Central memory CD4-positive, alpha-beta T cell (primary cell): ENCODE results near the gene KCNMA1.

Source experiments
- DNase-seq: peaks from one replicate; pipeline ENCODE4 v3.0.0; 2022

KCNMA1 gene

GRCh38 chr10:77553966-77554365 lies 83.6 kb downstream of the KCNMA1 start:
- no peak for DNase-seq

GRCh38 chr10:77553311-77553710 lies 84.3 kb downstream of the KCNMA1 start:
- DNase-seq = no peak

- DNase-seq = no peak
Measured at GRCh38 chr10:77552252-77552651, 85.4 kb downstream of the KCNMA1 start.

GRCh38 chr10:77550378-77550777 lies 87.2 kb downstream of the KCNMA1 start:
- DNase-seq = no peak

- no peak for DNase-seq
Measured at GRCh38 chr10:77548671-77549070, 88.9 kb downstream of the KCNMA1 start.

DNA sequence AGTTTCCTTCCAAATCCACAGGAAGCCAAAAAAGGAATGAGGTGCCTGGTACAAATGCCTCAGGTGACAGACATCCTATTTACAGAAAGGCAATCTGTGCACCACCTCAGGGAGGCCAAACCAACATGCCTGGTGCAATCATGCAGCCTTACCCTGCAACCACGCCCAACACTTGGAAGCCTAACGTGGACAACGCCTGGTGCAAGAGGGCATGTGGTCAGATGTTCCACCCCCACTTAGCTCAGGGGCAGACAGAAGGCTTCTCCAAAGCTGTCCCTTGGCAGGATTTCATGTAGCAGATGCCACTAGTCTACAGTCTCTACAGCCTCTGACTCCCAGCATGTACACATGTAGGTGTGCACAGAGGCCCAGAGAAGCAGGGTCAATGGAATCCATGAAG lies 89.5 kb downstream of the KCNMA1 start:
- DNase-seq = no peak

- DNase-seq = no peak
Measured at GRCh38 chr10:77547307-77548050, 90.1 kb downstream of the KCNMA1 start.

DNA sequence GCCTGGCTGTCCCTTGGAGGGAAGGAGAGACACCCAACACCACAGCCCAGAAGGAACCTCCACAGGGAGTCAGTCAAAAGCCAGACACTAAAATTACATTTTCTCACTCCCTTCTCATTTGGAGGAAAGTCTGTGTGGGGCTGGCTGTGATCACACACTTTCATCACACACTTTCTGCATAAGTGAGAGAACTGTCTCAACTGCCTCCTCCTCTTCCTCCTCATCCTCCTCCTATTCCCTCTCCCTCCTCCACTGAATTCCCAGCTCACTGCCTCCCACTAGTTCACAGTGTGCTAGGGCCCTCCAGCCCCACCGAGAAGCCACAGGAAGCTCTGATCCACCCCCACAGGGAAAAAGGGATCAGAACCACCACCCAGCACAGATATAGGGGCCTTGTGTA lies 91.6 kb downstream of the KCNMA1 start:
- DNase-seq = no peak

DNA sequence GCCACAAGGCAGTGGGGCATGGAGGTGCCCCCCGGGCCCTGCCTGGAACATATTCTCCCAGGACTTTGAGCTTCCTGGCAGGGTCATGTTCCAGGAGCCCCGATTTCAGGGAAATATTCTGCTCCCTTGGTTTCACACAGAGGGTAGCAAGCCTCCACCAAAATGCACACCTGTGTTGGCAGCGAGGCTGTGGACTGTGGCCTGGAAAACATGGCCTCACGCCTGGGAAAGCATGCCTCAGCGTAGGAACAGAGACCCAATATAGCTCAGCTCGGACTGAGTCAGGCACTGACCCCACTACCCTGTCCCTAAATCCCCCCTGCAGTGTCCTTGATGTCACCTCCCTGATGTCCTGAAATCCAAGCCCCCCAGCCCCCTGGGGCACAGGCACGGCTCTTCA lies 92.0 kb downstream of the KCNMA1 start:
- DNase-seq = no peak

DNA sequence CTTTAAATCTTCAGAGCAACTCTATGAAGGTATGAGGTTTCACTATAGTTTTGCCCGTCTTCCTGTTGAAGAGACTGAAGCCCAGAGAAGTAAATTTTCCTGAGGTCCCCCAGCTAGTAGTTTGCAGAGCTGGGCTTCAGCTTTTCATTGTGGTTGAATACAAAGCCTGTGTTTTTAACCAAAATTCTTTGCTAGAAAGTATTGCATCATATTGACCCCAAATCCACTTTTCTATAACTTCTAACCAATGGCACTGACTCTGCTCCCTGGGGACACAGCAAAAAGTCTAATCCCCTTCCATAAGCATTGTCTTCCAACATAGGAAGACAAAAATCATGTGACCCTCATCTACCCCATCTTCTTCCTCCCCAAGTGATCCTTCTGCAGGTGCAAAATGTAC lies 93.0 kb downstream of the KCNMA1 start:
- no peak for DNase-seq

- no peak for DNase-seq
Measured at GRCh38 chr10:77542710-77543259, 94.8 kb downstream of the KCNMA1 start.

DNA sequence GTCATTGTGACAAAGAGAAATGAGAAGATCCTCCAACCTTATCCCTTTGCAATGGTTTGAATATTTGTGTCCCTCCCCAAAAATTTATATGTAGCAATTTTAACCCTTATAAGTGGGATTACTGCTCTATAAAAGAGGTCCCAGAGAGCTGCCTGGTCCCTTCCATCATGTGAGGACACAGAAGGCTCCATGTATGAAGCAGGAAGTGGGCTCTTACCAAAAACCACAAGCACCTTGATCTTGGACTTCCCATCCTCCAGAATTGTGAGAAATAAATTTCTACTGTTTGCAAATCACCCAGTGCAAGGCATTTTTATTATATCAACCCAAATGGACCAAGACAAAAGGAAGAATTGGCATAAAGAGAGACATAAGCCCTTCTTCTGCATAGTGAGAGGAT lies 95.7 kb downstream of the KCNMA1 start:
- DNase-seq = no peak

DNA sequence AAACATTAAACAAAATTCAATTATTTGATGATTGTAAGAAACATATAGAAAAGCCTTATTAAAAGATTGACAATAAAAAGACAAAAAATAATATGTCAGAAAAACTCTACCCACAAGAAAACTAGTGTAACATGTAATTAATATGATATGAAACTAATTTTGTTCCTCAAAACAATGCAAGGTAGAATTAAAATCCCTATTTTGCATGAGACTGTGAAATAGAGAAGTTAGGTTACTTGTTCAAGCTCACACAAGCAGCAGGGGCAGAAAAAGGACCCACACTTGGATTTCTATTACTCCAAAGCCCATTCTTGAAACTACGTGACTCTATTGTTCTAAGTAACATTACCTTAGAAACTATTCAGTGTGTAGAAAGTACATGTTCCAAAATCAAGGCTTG lies 96.4 kb downstream of the KCNMA1 start:
- no peak for DNase-seq

GRCh38 chr10:77539147-77539935 lies 98.3 kb downstream of the KCNMA1 start:
- no peak for DNase-seq

- no peak for DNase-seq
Measured at GRCh38 chr10:77537720-77538373, 99.8 kb downstream of the KCNMA1 start.

GRCh38 chr10:77537071-77537470 lies 100.5 kb downstream of the KCNMA1 start:
- DNase-seq = no peak

DNA sequence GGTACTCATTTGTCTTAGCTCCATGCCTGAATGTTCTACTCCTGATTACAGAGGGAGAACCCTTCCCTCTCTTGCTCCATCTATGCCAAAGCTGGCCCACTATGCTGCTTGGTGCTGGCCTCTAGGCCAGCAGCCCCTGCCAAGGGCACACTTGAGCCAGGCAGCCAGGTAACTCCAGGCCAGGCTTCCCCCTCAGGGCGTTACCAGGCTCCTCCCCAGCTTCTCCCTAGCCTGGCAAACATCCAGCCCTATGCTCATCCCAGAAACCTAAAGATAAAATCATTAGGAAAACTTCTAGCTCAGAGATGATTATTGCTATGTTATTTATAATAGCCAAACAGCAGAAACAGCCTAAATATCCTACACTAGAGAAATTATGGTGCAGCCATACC lies 103.7 kb downstream of the KCNMA1 start:
- DNase-seq = no peak

DNA sequence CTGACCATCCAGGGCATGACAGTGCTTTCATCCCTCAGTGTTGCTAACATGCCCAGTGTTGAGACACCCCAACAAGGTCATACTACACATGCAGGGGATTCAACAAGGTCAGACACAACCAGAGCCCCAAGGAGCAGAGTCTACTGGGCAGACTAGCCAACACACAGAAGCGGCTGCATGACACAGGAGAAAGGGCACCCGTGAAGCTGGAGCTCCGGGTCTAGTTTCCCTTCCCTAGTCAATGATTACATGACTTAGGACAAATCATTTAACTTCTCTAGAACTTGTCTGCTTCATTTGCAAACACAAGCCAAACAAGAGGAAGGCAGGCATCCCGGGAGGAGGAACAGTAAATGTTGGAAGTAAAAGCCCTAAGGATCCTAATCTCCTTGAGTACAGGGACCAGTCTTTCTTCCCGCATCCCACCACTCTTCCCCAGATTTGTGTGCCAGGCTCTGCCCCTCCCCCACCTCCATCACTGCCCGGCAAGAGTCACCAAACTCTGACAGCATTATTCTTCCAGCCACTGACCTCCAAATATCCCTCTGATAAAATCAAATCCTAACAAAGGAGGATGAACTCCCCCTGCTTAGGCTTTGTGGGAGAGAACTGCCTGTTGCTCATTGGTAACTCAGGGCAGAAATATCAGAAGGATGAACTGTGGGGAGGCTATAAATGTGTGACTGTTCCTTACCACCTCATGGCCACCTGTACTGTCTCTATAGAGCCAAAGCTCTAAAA lies 104.3 kb downstream of the KCNMA1 start:
- no peak for DNase-seq

DNA sequence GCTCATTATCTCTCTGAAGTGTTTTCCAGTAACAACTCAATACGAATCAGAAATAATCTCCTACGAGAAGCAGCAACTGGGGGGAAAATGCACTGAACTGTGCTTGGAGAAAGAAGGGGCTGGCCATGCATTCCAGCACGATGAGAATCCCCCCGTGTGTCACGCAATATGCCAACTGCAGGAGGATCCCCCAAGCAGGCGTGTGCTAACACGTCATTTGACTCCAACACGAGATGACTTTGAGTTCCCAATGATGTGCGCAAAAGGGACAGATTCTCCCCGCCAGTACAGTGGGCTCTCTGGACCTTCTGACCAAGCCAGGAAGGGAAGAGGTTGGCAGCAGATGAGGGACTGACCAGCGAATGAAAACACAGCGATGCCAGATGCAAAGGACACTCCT lies 105.5 kb downstream of the KCNMA1 start:
- no peak for DNase-seq

GRCh38 chr10:77531441-77532001 lies 106.1 kb downstream of the KCNMA1 start:
- no peak for DNase-seq

GRCh38 chr10:77530011-77530410 lies 107.6 kb downstream of the KCNMA1 start:
- DNase-seq = no peak

DNA sequence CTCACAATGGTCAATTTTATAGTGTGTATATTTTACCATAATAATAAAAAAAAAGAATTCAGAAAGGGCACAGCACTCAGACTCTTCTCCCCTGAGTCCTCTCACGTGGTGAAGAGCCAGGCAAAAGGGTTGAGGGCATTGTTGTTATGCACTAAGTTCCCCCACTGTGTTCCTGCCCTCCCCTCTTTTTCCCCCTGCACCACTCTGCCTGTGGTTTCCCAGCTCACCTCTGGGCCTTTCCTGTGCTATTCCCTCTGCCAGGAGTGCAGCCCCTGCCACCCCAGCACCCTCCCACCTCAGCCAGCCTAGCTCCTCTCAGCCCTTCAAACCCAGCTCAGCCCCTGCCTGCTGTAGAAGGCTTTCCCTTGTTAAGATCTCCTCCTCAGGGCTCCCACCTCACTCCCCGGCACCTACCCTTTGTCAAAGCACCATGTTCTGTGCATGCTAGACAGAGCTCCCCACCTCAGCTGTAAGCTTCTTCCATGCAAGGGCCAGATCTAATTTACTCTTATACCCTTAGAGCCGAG lies 108.5 kb downstream of the KCNMA1 start:
- DNase-seq = no peak
